GM18867 (cell line): ENCODE data around the gene APC.
A peak's percentile ranks its signal among the peaks of the same experiment; 100 is the strongest.

Source experiments
- ATAC-seq: cut with Tn5 transposase; IDR thresholded peaks from one replicate; pipeline ENCODE4 v1.9.1; 2021; ENCODE audit warnings: mild to moderate bottlenecking, moderate library complexity; ENCODE audit not compliant: unreplicated experiment

The APC gene

DNA sequence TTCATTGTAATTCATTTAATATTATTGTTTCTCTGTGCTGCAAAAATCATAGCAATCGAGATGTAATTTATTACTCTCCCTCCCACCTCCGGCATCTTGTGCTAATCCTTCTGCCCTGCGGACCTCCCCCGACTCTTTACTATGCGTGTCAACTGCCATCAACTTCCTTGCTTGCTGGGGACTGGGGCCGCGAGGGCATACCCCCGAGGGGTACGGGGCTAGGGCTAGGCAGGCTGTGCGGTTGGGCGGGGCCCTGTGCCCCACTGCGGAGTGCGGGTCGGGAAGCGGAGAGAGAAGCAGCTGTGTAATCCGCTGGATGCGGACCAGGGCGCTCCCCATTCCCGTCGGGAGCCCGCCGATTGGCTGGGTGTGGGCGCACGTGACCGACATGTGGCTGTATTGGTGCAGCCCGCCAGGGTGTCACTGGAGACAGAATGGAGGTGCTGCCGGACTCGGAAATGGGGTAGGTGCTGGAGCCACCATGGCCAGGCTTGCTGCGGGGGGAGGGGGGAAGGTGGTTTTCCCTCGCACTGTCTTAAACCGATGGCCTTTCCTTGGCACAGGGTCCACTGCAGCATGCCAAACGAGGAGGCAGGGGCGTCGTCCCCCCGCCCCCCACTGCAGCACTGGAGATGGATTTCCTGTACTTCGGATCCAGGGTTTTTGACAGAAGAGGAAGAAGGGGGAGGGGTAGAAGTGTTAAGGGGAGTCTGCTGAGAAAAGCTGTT, at the start of gene APC:
TSS of gene APC (plus strand) at position 423 of the 728 bp plus-strand sequence. CDS start 17,006 bp downstream, outside the sequence.
- peak; percentile 100 for ATAC-seq

DNA sequence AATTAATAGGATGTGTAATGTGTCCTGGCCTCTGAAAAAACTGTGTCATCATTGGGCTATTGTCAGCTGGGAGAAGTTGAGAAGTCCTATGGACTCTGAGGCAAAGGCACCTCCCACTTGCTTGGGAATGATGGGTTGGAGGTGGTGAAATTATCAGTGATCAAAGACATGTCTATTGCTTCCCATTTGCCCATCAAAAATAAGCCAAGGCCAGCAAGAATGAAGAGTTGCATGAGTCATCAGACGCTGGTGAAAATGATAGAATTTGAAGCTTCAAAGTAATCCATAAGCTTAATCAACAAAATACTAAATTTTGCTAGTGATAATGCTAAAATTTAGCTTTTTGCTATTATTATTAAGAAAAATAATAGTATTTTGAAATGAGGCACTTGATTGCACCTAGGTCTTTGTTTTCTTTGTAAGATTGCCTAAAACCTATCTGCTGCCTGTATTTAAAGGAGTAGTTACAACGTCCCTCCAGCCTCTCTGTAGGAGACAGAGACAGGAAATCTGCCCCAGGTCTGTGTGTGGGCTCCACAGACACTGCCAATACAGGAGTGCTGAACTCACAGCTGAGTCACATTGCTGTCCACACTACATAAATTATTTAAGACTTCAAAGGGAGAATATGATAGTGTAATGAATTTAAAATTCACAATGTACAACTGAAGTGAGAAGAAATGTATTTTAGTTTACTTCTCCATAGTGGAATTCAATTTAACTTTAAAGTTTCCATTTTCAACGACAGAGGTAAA, 48.4 kb upstream of the APC start:
- no peak for ATAC-seq

DNA sequence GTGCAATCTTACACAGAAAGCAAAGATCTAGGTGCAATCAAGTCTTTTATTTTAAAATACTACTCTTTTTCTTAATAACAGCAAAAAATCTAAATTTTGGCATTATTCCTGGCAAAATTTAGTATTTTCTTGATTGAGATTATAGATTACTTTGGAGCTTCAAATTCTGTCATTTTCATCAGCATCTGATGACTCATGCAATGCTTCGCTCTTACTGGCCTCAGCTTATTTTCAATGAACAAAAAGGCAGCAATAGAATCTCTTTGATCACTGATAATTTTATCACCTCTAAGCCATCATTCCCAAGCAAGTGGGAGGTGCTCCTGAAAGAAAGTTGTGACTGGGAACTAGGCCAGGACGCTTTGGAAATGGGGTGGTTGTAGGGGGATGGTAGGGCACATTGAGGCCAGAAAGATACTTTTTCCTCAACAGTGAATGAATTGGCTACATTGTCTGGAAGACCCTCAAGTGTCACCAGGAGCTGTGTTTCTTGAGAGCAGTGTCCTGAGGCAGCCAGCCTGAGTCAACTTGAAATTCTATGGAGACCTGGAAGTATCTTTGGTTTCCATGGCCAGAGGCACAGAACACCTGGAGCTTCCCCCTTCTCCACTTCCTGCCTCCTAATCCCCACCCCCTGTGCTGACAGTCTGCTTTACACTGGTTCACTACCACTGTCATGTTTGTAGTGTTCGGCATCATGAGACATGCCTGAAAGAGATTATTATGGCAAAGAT, 46.9 kb upstream of the APC start:
- ATAC-seq, result no peak

DNA sequence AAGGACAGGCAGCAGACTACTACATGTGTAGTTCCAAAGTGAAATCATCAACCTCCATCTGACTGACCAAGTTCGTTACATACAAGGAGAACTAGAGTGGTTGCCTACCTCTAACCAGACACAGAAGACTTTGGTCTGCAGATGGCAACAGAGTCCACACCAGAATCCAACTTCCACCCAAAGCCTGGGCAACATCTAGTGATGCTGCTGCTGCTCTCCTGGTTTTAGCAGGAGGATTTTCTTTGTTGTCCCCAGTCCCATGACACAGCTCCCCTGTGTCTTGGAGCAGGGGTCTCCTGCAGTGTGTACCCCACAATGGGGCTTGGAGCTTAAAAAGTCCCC, 46.4 kb upstream of the APC start:
- ATAC-seq, result no peak

DNA sequence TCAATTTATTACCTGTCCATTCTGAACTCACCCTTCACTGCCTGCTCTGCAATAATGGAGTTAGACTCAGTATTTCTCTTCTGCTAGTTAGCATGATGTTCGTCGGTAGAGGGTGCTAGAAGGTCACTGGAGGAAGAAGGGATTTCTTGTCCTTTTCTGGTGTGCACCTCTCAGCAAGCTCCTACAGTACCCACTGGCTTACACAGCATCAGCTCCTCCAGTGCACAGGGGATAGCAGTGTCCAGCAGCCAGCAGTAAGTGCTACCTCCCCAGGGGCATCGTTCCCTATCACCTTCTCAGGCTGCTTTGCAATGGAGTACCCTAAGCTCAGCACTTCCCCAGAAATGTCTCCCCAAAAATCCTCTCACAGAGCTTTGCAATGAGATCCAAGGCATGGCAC, 45.9 kb upstream of the APC start:
- no peak for ATAC-seq

DNA sequence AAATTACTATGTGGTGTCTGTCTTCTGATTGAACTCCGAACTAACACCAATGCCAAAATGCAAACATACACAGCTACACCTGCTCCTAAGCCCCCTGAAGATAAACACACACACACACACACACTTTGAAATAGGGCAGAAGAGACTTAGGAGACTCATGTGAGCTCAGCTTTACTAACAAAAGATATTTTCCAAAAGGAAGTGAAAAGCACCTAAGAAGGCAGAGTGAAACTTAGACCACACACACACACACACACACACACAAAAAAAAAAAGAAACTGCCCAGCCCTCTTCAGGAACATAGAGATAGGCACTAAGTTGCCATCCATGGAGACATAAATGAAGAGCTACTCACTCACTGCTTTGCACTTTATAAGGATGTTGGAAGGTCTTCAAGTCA, 45.2 kb upstream of the APC start:
- peak; percentile 40 for ATAC-seq

DNA sequence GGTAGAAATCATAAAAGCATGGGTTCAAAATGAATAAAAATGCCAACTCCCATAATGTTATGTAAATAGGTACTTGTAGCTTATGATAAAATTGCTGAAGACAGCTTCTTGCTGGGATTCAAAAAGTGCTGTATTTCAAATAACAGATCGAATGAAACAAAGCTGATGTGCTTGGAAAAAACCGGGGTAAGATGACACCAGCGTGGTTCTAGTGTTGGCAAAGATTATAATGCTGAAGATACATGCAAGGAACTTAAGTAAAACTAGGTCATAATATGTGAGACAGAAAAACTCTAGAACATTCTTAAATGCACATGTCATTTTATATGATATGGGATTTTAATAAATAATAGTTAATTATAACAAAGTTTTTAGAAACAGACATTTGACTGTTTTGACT, 44.4 kb upstream of the APC start:
- ATAC-seq, result no peak

DNA sequence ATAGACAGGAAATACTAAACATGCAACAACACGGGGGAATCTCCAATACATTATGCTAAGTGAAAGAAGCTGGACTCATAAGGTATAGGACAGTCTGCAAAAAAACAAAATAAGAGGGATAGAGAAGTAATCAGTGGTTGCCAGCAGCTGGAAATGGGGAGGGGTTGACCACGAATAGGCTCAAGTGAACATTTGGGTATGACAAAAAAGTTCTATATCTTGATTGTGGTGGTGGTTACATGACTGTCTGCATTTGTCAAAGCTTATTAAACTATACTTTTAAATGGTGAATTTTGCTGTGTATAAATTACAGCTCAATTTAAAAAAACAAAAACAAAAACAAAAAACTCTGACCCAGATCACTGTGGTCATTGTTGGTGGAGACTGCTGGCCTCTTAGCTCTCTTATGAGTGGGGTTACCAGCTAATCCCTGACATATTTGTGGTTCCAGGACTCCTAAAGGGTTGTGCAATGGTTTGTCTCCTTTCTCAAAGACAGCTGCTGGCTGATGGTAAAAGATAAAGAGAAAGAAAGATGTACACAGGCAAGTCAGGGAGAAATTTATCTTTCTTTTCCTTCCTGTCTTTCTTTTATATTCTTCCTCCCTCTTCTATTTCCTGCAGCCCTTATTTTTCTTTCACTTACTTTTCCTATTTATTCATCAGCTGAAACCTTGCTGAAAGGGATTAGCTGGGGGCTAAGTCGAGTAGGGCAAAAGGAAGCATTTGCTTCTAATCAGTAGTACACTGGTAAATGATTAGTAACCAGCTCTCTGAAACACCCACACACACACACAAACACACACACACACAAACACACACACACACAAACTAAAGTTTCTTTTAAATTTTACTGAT, 42.6 kb upstream of the APC start:
- ATAC-seq, result no peak

DNA sequence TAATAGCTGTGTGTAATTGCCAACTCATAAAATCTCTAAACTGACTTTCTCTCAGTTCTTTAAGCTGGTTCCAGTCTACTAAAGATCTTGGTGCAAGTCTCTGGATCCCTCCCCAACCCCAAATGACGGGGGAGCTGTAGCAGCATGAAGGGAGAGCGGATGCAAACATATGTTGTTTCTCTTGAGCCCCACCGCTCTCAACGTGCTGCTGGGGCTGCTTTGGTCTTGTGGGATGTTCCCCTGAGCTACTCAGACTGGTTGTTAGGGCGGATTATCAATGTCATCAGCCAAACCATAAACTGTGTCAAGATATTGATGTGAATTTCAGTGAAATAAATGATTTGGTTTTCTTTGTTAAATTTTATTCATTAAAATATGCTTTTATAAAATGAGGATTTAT, 40.9 kb upstream of the APC start:
- no peak for ATAC-seq

DNA sequence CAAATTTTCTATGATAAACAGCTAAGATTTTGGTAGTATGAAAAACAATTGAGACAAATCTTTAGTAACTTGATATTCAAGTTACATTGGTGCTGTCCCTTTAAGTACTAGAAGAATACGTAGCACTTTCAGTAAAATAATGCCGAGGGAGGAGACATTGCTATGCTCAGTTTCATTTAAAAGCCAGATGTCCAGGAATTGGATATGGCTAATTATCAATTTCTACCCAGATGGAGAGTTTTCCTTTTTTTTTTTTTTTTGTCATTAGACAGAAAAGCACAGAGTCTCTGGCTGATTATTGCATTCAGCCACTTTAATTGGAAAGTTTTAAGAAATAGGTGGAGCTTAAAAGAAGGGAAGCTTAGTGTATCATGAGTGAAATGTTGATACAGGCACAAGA, 40.4 kb upstream of the APC start:
- ATAC-seq, result no peak

DNA sequence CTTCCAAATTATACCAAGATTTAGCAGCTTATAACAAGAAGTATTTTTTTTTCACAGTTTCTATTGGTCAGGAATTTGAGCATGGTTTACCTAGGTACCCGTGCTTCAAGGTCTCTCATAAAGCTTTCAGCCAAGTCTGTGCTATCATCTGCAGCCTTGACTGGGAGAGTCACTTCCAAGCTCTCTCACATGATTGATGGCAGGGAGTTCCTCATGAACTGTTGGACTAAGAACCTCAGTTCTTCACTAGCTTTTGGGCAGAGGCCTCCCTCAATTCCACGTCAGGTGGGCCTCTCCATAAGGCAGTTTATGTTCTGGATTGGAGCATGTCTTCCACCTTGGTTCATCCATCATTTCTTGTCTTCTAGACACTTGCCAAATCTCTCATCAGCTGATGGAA, 39.9 kb upstream of the APC start:
- ATAC-seq, result no peak

DNA sequence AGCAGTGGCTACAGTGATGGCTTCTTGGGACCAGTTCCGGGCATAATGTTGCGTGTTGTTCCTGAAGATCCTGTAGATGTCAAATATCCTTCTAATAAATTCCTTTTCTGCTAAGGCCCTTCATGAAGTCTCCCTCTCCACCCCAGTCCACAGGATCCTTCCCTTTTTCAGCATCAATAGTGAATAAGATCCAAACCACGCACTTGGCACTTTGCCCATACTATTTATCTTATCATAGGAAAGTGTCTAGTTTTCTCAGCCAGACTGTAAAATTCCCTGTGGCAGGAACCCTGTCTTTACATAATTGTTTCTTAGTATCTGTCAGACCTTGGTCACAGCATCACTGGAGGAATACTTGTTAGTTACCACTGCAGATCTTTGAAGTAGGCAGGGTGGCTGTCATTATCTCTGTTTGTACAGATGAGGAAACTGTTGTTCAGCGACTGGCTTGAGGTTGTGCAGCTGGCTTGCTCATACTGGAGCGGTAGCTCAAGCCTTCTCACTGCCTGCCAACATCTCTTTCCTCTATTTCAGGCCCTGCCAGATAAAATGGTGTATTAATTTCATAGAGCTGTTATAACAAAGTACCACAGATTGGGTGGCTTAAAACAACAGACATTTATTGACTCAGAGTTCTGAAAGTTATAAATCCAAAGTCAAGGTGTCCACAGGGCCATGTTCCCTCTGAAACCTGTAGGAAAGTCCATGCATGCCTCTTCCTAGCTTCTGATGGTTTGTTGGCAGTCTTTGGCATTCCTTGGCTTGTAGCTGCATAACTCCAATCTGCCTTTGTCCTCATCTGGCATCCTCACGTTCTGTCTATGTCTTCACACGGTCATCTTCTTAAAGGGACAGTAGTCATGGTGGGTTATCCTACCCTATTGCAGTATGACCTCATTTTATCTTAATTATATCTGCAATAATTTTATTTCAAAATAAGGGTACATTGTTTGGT, 33.5 kb upstream of the APC start:
- ATAC-seq, result no peak

DNA sequence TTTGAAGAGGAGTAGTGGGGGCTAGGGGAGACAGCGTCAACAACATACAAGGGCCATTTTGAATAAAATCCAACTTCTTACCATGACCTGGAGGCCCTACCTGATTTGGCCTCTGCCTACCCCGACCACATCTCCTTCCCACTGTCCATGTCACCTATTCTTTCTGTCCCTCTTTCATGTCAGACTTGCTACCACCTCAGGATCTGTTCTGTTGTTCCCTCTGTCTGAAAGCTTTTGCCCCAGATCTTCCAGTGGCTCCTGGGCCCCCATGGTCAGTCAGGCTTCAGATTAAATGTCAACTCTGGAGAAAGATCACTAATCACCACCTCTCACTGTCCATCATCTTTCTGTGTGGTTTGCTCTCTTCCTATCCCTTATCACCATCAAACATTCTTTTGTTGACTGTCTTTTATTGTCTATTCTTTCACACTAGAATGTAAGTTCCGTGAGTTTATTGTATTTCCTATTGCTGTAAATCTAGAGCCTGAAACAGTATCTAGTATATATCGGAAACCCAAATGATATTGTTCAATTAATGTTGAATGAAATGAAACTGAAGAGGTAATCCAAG, 31.2 kb upstream of the APC start:
- no peak for ATAC-seq

DNA sequence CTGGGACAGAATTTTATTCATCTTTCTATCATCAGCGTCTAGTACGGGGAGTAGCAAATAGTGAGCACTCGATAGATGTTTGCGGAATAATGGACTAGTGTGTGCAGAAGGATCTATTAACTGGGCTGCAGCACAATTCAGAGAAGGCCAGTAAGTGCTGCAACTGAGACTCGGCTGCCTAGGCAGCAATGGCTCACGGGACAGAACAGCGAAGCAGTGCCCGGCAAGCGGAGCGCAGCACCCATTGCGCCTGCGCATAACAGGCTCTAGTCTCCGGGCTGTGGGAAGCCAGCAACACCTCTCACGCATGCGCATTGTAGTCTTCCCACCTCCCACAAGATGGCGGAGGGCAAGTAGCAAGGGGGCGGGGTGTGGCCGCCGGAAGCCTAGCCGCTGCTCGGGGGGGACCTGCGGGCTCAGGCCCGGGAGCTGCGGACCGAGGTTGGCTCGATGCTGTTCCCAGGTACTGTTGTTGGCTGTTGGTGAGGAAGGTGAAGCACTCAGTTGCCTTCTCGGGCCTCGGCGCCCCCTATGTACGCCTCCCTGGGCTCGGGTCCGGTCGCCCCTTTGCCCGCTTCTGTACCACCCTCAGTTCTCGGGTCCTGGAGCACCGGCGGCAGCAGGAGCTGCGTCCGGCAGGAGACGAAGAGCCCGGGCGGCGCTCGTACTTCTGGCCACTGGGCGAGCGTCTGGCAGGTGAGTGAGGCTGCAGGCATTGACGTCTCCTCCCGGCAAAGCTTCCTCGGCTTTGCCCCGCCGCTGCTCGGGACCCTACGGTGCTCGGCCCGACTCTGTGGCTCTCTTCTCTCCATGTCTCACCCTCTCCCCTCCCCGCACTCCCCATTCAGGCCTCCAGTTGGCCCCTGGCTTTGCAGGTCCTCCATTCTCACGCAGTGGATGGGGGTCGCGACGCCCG, 30.2 kb upstream of the APC start:
- ATAC-seq, result peak; percentile 92

DNA sequence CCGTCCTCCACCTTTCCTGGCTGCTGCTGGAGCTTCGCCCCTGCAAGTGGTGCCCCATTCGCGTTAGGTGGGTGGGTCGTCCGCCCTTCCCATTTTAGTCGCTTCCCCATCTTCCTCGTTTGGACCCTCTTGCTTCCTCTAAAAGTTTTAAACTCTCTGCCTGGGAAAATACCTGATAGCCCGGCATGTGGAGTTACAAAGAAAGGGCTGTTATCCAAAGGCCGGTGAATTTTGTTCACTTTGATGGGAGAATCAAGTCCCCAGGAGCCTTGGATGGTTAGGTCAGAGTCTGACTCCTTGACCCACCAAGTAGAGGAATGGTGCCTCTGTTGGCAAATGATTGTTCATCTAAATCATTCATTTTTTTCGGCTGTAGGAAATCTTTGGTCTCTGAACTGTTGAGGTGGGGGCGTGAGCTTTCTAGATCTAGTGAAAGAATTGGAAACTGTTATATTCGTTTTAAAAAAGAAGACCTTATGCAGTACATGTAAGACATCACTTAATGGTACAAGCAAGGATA, 29.5 kb upstream of the APC start:
- no peak for ATAC-seq

DNA sequence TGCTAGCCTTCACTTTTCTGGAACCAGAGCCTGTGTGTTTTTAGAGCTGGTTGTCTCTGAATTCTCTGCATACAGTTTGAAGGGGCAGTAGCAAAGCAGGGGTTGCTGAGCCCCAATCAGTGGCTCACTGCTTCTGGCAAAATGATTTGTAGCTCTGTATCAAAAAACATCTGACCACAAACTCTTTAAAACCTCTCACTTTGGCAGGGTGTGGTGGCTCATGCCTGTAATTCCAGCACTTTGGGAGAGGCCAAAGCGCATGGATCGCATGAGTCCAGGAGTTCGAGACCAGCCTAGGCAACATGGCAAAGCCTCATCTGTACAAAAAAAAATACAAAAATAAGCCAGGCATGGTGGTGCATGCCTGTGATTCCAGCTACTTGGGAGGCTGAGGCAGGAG, 28.3 kb upstream of the APC start:
- no peak for ATAC-seq

DNA sequence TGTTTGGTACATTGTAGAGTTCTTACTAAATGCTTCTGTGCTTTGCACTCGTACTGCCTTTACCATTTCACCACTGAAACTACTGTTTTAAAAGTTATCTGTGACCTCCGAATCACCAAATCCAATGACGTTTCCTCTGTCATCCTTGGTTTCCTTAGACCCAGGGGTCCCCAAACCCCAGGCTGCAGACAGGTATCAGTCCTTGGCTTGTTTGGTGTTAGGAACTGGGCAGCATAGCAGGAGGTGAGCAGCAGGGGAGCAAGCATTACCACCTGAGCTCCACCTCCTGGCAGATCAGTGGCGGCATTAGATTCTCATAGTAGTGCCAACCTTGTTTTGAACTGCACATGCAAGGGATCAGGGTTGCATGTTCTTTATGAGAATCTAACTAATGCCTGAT, 26.8 kb upstream of the APC start:
- no peak for ATAC-seq

DNA sequence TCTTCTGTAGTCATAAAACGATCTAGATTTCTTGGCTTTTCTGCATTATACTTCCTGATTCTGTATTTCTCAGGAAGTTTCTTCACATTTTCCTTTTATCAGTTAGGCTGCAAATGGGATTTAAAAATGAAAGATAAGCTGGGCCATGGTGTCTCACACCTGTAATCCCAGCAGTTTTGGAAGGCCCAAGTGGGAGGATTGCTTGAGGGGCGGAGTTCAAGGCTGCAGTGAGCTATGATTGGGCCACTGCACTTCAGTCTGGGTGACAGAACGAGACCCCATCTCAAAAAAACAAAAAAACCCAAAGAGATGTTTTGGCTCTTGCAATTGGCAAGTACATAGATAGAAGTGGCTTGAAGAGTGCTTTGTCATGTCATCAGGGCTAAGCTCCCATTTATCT, 26.2 kb upstream of the APC start:
- ATAC-seq, result no peak
